Naive thymus-derived CD8-positive, alpha-beta T cell (primary cell): Measurements from ENCODE around the gene MYO3B. TPM values are rescaled to one million over a fixed set of nuclear protein-coding genes. Genes with fewer than 3 reads are reported as not detected.
"Not testable (repeated sequence)": the region's sequence is repeated elsewhere in the genome, so short reads cannot be mapped to it uniquely, and the experiment has no call there.

Experiments
- ATAC-seq, 2 donors: fragments of 150-1000 bp; cut with Tn5 transposase in 1 of 2; sonication (Bioruptor Pico), chemical (Tn5 transposase) in 1 of 2; 1 replicate in 1 of 2; 2 replicates in 1 of 2; pipeline ENCODE4 v1.10.0; 2021; ENCODE audit warnings: mild to moderate bottlenecking in 2 of 2, moderate library complexity in 2 of 2
- POLR2A ChIA-PET: fragments of 350-600 bp; sonication (Branson Sonifier 250); formaldehyde crosslinking; loops from one replicate; lab custom pipeline; 2021; ENCODE audit warnings: antibody characterized with exemption; lab: Charles Lee
- DNase-seq, 10 donors: peaks; one replicate each; pipeline versions ENCODE4 v3.0.0 to v3.0.0-alpha.2; 2020 to 2022
- H3K27ac Mint-ChIP-seq, 10 donors: one replicate each; pipeline ENCODE4 v1.8.0; 2020 to 2022; ENCODE audit warnings: mild to moderate bottlenecking in 10 of 10, mixed read lengths in 10 of 10, moderate library complexity in 4 of 10, inconsistent platforms in 1 of 10
- H3K27me3 Mint-ChIP-seq, 5 donors: one replicate each; pipeline ENCODE4 v1.8.0; 2021 to 2022; ENCODE audit warnings: mixed read lengths in 5 of 5
- H3K36me3 Mint-ChIP-seq, 3 donors: one replicate each; pipeline ENCODE4 v1.8.0; 2020 to 2022; ENCODE audit warnings: mixed read lengths in 3 of 3, mild to moderate bottlenecking in 2 of 3, inconsistent platforms in 1 of 3
- H3K4me1 Mint-ChIP-seq, 4 donors: one replicate each; pipeline ENCODE4 v1.8.0; 2021 to 2022; ENCODE audit warnings: mixed read lengths in 4 of 4
- H3K4me3 Mint-ChIP-seq, 10 donors: one replicate each; pipeline ENCODE4 v1.8.0; 2020 to 2022; ENCODE audit warnings: mild to moderate bottlenecking in 10 of 10, mixed read lengths in 10 of 10, moderate library complexity in 6 of 10, inconsistent platforms in 1 of 10
- H3K9me3 Mint-ChIP-seq, 9 donors: one replicate each; pipeline ENCODE4 v1.8.0; 2020 to 2022; ENCODE audit warnings: mixed read lengths in 9 of 9, mild to moderate bottlenecking in 3 of 9, inconsistent platforms in 1 of 9, moderate library complexity in 1 of 9
- polyA plus RNA-seq, 3 donors: library from polyadenylated mRNA; unstranded; fragments of 300-500 nt; fragmentation: Illumina TruSeq; gene quantifications; one replicate each; pipeline ENCODE4 v1.2.3, GENCODE V29; 2021
- total RNA-seq, 8 experiments: library from RNA in 2 of 8; stranded (reverse) in 2 of 8; gene quantifications; one replicate each; pipeline ENCODE4 v1.2.3 and lab custom pipeline; 2021 to 2026

The MYO3B gene
- total and polyA plus RNA-seq, 5 experiments from 2014 or later = not detected

DNA sequence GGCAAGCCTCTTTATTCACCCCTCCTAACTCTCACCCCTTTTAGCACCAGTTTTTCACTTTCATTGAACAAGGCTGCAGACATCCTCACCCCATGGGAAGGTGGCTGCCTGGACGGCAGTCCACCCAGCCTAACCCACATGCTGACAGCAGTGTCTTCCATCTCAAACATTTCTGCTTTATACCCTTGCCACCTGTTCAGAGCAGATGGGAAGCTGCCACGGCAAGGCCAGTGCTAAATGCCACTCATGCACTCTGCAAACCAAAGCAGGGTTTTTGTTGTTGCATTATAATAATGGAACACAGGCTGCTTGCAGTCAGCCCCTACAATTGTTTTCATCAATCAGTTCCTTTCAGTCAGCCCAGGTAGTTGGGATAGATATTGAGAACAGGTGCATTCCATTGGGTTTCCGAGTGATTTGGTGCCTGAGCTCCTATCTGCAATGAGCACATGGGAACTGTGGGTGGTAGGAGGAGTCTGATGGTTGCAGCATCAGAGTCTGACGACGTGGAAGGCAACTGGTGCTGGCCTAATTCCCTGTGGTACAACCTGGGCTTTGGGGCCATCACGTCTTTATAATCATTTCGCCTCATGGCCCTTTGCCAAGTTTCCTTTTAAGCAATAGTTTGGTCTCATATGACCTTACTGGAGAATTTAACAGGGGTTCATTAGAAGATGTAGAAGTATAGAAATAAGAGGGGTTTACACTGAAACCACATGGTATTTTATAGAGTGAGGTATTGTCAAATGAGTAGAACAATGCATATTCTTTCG is 284.7 kb downstream of the MYO3B start:
- peaks cover 0 to 6% (median 2%) of the 10 kb centered on the region in 5 donors for H3K27me3 Mint-ChIP-seq
- H3K27ac Mint-ChIP-seq = no peak overlapping the region
- no peak for ATAC-seq
- POLR2A ChIA-PET = no interaction called here
- no peaks in the 10 kb centered on the region for H3K9me3 Mint-ChIP-seq
- H3K36me3 Mint-ChIP-seq = no peaks in the 10 kb centered on the region
- DNase-seq = no peak
- H3K4me1 Mint-ChIP-seq = peaks cover 0 to 5% (median 0%) of the 10 kb centered on the region in 4 donors
- no peak overlapping the region for H3K4me3 Mint-ChIP-seq

DNA sequence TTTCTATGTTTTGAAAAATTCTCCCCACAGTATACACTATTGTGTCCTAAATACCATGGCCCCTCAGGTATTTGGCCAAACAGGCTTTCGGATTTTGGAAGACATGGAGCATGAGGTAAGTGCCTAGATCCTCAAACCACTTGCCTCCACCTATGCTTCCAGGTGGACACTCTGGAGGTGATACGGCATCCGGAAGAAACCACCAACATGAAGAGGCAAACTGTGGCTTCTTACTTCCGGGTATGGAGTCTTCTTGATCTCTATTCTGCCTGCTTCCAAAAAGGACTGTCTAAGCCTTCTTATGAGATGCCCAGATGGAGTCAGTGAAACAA is 285.2 kb downstream of the MYO3B start:
- no peak overlapping the region for H3K27ac Mint-ChIP-seq
- H3K4me3 Mint-ChIP-seq = no peak overlapping the region
- H3K4me1 Mint-ChIP-seq = peaks cover 0 to 5% (median under 1%) of the 10 kb centered on the region in 4 donors
- no peak for DNase-seq
- peaks cover 0 to 6% (median 2%) of the 10 kb centered on the region in 5 donors for H3K27me3 Mint-ChIP-seq
- ATAC-seq = no peak
- POLR2A ChIA-PET = no interaction called here
- H3K9me3 Mint-ChIP-seq = no peaks in the 10 kb centered on the region
- no peaks in the 10 kb centered on the region for H3K36me3 Mint-ChIP-seq

DNA sequence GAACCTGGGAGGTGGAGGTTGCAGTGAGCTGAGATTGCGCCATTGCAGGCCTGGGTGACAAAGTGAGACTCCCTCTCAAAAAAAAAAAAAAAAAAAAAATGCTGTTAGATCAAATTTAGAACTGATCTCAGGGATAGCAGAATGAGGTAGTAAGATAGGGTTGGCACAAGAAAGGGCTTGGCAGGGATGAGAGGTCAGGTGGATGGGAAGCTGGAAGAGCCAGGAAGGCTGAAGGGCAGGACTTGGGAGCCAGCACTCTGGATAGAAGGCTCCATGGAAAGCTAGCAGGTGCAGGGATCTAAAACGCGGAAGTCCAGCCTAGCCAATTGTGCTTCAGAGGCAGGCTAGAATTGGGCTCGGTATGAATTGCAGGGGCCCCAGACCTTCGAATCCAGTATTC is 286.3 kb downstream of the MYO3B start:
- H3K4me1 Mint-ChIP-seq = peaks cover 0 to 5% (median under 1%) of the 10 kb centered on the region in 4 donors
- DNase-seq (no peak), ATAC-seq (no peak)
- no peak overlapping the region for H3K27ac Mint-ChIP-seq
- H3K4me3 Mint-ChIP-seq = no peak overlapping the region
- H3K36me3 Mint-ChIP-seq = no peaks in the 10 kb centered on the region
- H3K27me3 Mint-ChIP-seq = peaks cover 0 to 5% (median 0%) of the 10 kb centered on the region in 5 donors
- no peaks in the 10 kb centered on the region for H3K9me3 Mint-ChIP-seq
- POLR2A ChIA-PET = no interaction called here

DNA sequence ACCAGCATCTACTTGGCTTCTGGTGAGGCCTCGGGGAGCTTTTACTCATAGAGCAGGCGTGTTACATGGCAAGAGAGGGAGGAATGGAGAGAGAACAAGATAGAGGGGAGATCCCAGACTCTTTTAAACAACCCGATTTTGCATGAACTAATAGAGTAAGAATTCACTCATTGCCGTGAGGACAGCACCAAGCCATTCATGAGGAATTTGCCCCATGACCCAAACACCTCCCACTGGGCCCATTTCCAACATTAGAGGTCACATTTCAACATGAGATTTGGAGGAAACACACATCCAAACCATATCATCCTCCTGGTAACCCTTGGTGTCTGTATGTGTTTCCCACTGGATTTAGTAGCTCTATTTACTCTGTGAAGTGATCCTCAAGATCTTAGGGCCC is 287.3 kb downstream of the MYO3B start:
- DNase-seq (no peak), ATAC-seq (no peak)
- no peaks in the 10 kb centered on the region for H3K9me3 Mint-ChIP-seq
- H3K27ac Mint-ChIP-seq = no peak overlapping the region
- peaks cover 0 to 5% (median under 1%) of the 10 kb centered on the region in 4 donors for H3K4me1 Mint-ChIP-seq
- POLR2A ChIA-PET = interaction anchor here (0.5 kb wide), 1 partner anchor 25 kb away, joined by 3 read pairs; no protein-coding TSS in a partner anchor
- peaks cover 0 to 2% (median 0%) of the 10 kb centered on the region in 3 donors for H3K36me3 Mint-ChIP-seq
- no peak overlapping the region for H3K4me3 Mint-ChIP-seq
- peaks cover 0 to 8% (median 2%) of the 10 kb centered on the region in 5 donors for H3K27me3 Mint-ChIP-seq

DNA sequence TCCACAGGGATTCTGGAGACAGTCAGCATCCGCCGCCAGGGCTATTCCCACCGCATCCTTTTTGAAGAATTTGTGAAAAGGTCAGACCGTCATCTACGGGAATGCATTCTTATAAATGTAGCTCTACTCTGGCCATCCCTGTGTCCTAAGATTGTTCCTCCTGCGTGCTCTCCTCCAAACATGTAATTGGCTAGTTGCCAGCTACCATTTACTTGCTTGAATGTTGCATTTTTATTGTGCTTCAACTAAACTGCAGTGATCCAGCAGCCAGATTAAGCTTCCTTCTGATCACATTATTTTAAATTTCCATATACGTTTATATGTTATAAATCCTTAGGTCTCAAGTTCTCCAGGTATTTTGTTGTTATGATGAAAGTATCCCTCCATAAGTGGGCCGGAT is 288.7 kb downstream of the MYO3B start:
- H3K9me3 Mint-ChIP-seq = peaks cover 0 to 3% (median 0%) of the 10 kb centered on the region in 9 donors
- DNase-seq (no peak), ATAC-seq (no peak)
- peaks cover 0 to 5% (median under 1%) of the 10 kb centered on the region in 4 donors for H3K4me1 Mint-ChIP-seq
- POLR2A ChIA-PET = no interaction called here
- H3K4me3 Mint-ChIP-seq = no peak overlapping the region
- H3K27ac Mint-ChIP-seq = no peak overlapping the region
- peaks cover 0 to 8% (median 6%) of the 10 kb centered on the region in 5 donors for H3K27me3 Mint-ChIP-seq
- peaks cover 0 to 7% (median 0%) of the 10 kb centered on the region in 3 donors for H3K36me3 Mint-ChIP-seq

DNA sequence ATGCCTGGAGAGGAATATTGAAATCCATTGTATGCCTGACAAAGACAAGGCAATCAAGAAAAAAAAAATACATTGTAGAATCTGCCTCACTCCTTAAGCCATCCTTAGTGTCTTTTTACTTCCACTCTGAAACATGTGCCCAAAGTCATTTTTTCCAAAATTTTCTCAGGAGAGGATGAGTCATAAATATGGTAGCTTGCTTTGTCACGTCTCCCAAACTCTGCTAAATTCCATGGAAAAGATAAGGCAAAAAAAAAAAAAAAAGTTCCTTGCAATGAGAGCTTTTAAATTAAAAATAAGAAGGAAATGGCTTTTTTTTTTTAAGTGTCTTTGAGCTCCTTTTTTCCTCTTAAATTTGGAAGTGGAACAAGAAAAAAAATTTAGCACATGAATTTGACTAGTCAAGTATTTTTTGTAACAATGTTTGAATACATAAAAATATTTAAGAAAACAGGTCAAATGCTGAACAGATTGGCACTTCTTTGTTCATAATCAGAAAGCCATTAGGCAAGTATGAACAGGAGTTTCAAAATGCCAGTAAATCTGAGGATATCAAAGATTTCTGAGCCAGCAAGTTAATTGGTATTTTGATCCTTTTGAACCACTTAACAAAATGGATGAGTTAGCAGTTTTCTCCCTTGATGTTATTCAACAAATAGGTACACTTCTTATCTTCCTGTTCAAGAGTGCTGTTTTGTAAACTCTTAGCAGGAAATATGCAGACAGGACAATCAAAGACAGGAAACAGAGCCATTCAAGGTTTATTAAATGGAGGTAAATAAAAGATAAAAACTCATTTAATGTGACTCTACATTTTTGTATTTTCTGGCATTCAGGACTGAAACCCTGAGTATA is 289.8 kb downstream of the MYO3B start:
- Mint-ChIP-seq H3K27ac (no peak overlapping the region), H3K27me3 (peaks cover 0 to 16% (median 6%) of the 10 kb centered on the region in 5 donors), H3K9me3 (peaks cover 0 to 6% (median 0%) of the 10 kb centered on the region in 9 donors), H3K36me3 (peaks cover 0 to 7% (median 0%) of the 10 kb centered on the region in 3 donors), H3K4me1 (peaks cover 0 to 2% (median under 1%) of the 10 kb centered on the region in 4 donors), H3K4me3 (no peak overlapping the region)
- ATAC-seq (no peak), DNase-seq (no peak)
- POLR2A ChIA-PET = no interaction called here

DNA sequence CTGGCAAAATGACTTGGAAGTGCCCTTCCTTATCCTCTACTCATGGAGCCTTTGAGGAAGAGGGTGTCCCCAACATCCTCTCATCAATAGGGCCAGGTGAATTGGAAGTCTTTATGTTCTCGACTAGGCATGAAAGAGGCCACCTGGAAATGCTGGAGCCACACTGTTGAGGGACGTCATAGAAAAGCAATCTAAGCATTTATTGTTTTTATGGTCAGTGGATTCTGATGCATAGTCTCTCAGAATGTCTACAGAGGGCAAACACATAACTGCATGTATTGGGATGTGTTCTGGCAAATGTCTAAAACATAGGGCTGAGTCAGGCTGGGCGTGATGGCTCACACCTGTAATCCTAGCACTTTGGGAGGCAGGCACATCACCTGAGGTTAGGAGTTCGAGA is 290.6 kb downstream of the MYO3B start:
- DNase-seq (no peak), ATAC-seq (no peak)
- Mint-ChIP-seq H3K27ac (no peak overlapping the region), H3K36me3 (peaks cover 0 to 7% (median 0%) of the 10 kb centered on the region in 3 donors), H3K4me1 (peaks cover 0 to 2% (median under 1%) of the 10 kb centered on the region in 4 donors), H3K9me3 (peaks cover 0 to 6% (median 0%) of the 10 kb centered on the region in 9 donors), H3K27me3 (peaks cover 1 to 19% (median 7%) of the 10 kb centered on the region in 5 donors), H3K4me3 (no peak overlapping the region)
- POLR2A ChIA-PET = no interaction called here

DNA sequence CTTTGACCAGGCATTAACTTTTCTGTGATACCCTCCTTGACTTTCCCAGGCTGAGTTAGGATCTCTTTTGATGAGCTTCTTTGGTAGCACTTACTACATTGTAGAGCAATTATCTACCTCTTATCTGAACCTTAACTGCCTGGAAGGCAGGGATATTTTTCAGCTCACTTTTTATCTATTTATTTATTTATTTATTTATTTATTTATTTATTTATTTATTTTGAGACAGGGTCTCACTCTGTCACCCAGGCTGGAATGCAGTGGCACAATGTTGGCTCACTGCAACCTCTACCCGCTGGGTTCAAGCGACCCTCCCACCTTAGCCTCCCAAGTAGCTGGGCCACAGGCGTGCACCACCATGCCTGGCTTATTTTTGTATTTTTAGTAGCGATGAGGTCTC is 294.6 kb downstream of the MYO3B start:
- H3K36me3 Mint-ChIP-seq, H3K4me3 Mint-ChIP-seq, H3K4me1 Mint-ChIP-seq: not testable (repeated sequence)

DNA sequence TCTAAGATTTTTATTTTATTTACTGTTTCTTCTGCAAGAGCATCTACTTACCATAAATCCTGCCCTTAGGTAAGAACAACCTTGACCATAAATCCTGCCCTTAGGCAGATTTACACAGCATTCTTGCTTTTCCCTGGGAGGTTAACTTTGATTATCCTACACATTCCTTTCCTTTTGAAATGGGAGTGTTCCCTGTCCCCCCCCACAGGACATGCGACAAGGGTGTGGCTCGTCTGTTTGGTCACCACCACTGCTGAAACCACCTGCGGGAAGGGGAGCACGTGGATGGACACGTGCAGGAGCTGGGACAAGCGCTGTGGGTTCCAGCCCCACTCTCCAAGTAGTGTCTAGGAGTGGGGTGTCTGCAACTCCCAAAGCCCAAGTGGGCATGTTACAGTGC is 297.9 kb downstream of the MYO3B start:
- no peaks in the 10 kb centered on the region for H3K4me1 Mint-ChIP-seq
- no peak overlapping the region for H3K27ac Mint-ChIP-seq

More for the DNA sequence above, 294.6 kb downstream of the MYO3B start:
- ATAC-seq, H3K27ac Mint-ChIP-seq, POLR2A ChIA-PET, DNase-seq, H3K9me3 Mint-ChIP-seq: not testable (repeated sequence)
- peaks cover 1 to 39% (median 12%) of the 10 kb centered on the region in 5 donors for H3K27me3 Mint-ChIP-seq

DNA sequence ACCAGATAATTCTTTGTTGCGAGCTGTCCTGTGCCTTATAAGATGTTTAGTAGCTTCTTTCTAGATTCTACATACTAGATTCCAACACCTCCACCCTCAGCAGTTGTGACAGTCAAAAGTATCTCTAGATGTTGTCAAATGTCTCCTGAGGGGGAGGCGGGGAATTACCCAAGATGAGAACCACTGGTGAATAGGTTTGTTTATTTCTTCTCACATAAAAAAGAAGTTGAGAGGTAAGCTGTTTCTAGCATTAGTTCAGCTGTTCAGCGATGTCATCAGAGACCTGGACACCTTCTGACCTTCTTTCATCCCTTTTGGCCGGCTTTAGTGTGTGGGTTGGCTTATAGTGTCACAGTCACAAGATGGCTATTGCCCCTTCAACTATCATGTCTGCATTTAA is 299.7 kb downstream of the MYO3B start:
- POLR2A ChIA-PET = no interaction called here
- no peak for DNase-seq
- H3K9me3 Mint-ChIP-seq = peaks cover 0 to 3% (median 0%) of the 10 kb centered on the region in 9 donors
- no peak overlapping the region for H3K4me3 Mint-ChIP-seq
- H3K4me1 Mint-ChIP-seq = no peaks in the 10 kb centered on the region
- peaks cover 1 to 27% (median 7%) of the 10 kb centered on the region in 5 donors for H3K27me3 Mint-ChIP-seq
- no peak for ATAC-seq
- no peaks in the 10 kb centered on the region for H3K36me3 Mint-ChIP-seq
- H3K27ac Mint-ChIP-seq = no peak overlapping the region

More for the DNA sequence above, 297.9 kb downstream of the MYO3B start:
- H3K27me3 Mint-ChIP-seq = peaks cover 1 to 41% (median 7%) of the 10 kb centered on the region in 5 donors
- no peaks in the 10 kb centered on the region for H3K36me3 Mint-ChIP-seq
- H3K9me3 Mint-ChIP-seq = peaks cover 0 to 4% (median 0%) of the 10 kb centered on the region in 9 donors
- POLR2A ChIA-PET = no interaction called here
- no peak overlapping the region for H3K4me3 Mint-ChIP-seq
- no peak for DNase-seq
- no peak for ATAC-seq

DNA sequence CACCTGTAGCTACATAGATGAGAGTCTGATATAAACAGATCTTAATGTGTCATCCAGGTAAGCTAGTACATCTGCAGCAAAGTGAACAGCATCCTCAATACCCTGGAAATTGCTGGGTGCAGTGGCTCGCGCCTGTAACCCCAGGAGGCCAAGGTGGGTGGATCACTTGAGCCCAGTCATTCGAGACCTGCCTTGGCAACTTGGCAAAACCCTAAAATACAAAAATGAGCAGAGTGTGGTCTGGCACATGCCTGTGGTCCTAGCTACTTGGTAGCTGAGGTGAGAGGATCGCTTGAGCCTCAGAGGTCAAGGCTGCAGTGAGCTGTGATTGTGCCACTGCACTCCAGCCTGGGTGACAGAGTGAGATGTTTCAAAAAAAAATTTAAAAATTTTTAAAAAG is 303.3 kb downstream of the MYO3B start:
- Mint-ChIP-seq H3K27me3 (peaks cover 0 to 27% (median 7%) of the 10 kb centered on the region in 5 donors), H3K36me3 (no peaks in the 10 kb centered on the region), H3K9me3 (peaks cover 0 to 3% (median 0%) of the 10 kb centered on the region in 9 donors), H3K4me3 (no peak overlapping the region), H3K4me1 (no peaks in the 10 kb centered on the region), H3K27ac (no peak overlapping the region)
- no peak for ATAC-seq
- POLR2A ChIA-PET = no interaction called here
- no peak for DNase-seq

DNA sequence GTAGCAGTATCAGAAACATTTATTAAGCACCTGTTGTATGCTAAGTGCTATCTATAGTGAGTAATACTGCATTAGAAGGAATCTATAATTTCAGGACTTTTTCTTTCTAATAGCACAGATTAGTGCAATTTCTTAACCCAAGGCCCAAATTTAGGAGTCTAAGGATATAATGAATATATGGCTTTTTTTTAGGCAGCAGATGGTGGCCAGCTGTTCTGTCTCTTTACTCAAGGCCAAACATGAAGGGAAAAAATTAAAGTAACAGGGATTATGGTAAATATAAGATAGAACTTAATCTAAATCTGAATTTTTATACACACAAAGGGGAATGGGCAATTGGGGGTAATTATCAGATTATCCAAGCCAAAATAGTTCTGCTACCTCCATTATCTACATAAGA is 306.6 kb downstream of the MYO3B start:
- ATAC-seq (no peak), DNase-seq (no peak)
- H3K27me3 Mint-ChIP-seq = peaks cover 0 to 10% (median 7%) of the 10 kb centered on the region in 5 donors
- H3K27ac Mint-ChIP-seq = no peak overlapping the region
- H3K4me3 Mint-ChIP-seq = no peak overlapping the region
- POLR2A ChIA-PET = interaction anchor here (0.6 kb wide), 1 partner anchor 329 kb away, joined by 3 read pairs; no protein-coding TSS in a partner anchor
- H3K4me1 Mint-ChIP-seq = peaks cover 0 to 5% (median 0%) of the 10 kb centered on the region in 4 donors
- H3K9me3 Mint-ChIP-seq = no peaks in the 10 kb centered on the region
- H3K36me3 Mint-ChIP-seq = no peaks in the 10 kb centered on the region
